Caco-2 (cell line): ENCODE measurements around the gene MBD5. TPM values are rescaled to one million over a fixed set of nuclear protein-coding genes. Genes with fewer than 3 reads are reported as not detected.
A peak's percentile ranks its signal among the peaks of the same experiment; 100 is the strongest.

Experiments
- BruUV-seq: library from RNA; stranded (reverse); fragments of 400-500 nt; replicated peaks from 2 replicates; lab custom pipeline; 2021; lab: Mats Ljungman, UMichigan
- CTCF ChIA-PET: fragments of 300-600 bp; sonication (Branson Sonifier 250); formaldehyde crosslinking; loops from one replicate; lab custom pipeline; 2022; ENCODE audit warnings: antibody characterized with exemption; lab: Charles Lee
- POLR2A ChIA-PET: fragments of 300-600 bp; sonication (Branson Sonifier 250); formaldehyde crosslinking; loops from one replicate; lab custom pipeline; 2022; ENCODE audit warnings: antibody characterized with exemption; lab: Charles Lee
- DNase-seq, 2 experiments: peaks; one replicate each; pipeline versions ENCODE4 v3.0.0 to v3.0.0-alpha.2; 2020 to 2022
- H3K27me3 ChIP-seq: replicated peaks from 2 replicates; pipeline ENCODE4 v1.6.0; 2011; ENCODE audit warnings: low read length; ENCODE audit not compliant: control insufficient read depth, insufficient read depth
- H3K36me3 ChIP-seq: 2 replicates; pipeline ENCODE4 v1.5.1; 2011; ENCODE audit warnings: low read length; ENCODE audit not compliant: control insufficient read depth, insufficient read depth
- H3K4me1 ChIP-seq: fragments of 250-450 bp; sonication (Bioruptor Pico); 2 replicates; pipeline ENCODE4 v1.5.1; 2020; ENCODE audit warnings: mild to moderate bottlenecking
- H3K4me3 ChIP-seq: 2 replicates; pipeline ENCODE4 v1.5.1; 2011; ENCODE audit warnings: low read depth, mild to moderate bottlenecking, control low read depth, low read length
- H3K9me3 ChIP-seq: fragments of 250-450 bp; sonication (Bioruptor Pico); 2 replicates; pipeline ENCODE4 v1.5.1; 2020; ENCODE audit warnings: mild to moderate bottlenecking, moderate library complexity
- H3K27ac Mint-ChIP-seq: one replicate; pipeline ENCODE4 v1.8.0; 2022; ENCODE audit warnings: mixed read lengths; ENCODE audit not compliant: unreplicated experiment
- H3K27me3 Mint-ChIP-seq: one replicate; pipeline ENCODE4 v1.8.0; 2022; ENCODE audit warnings: mixed read lengths; ENCODE audit not compliant: insufficient read depth, unreplicated experiment
- H3K36me3 Mint-ChIP-seq: one replicate; pipeline ENCODE4 v1.8.0; 2022; ENCODE audit warnings: mild to moderate bottlenecking, mixed read lengths; ENCODE audit not compliant: insufficient read depth, unreplicated experiment
- H3K4me1 Mint-ChIP-seq: one replicate; pipeline ENCODE4 v1.8.0; 2022; ENCODE audit warnings: low read depth, mixed read lengths; ENCODE audit not compliant: unreplicated experiment
- H3K4me3 Mint-ChIP-seq: one replicate; pipeline ENCODE4 v1.8.0; 2022; ENCODE audit warnings: mild to moderate bottlenecking, moderate library complexity, mixed read lengths; ENCODE audit not compliant: unreplicated experiment
- H3K9me3 Mint-ChIP-seq: one replicate; pipeline ENCODE4 v1.8.0; 2022; ENCODE audit warnings: mixed read lengths; ENCODE audit not compliant: unreplicated experiment
- intact Hi-C: fragments of 100-400 bp; cut with micrococcal nuclease; formaldehyde crosslinking; loops from one replicate; pipeline ENCODE4 v1.10.0; 2022; ENCODE audit not compliant: unreplicated experiment
- total RNA-seq: library from RNA; stranded (reverse); gene quantifications from 2 replicates; pipeline ENCODE4 v1.2.3, GENCODE V29; 2022
- TF ChIP-seq, protein P1 (sequence below), 2 experiments: fragments of 200-600 bp in 1 of 2; IDR thresholded peaks; 1 replicate in 1 of 2; 2 replicates in 1 of 2; pipeline versions ENCODE4 v1.5.1 to v1.8.0; 2011 to 2022; ENCODE audit warnings: antibody characterized with exemption in 1 of 2, control low read depth in 1 of 2, inconsistent platforms in 1 of 2, low read depth in 1 of 2, low read length in 1 of 2, mild to moderate bottlenecking in 1 of 2, moderate library complexity in 1 of 2; ENCODE audit not compliant: insufficient read depth in 1 of 2, severe bottlenecking in 1 of 2, unreplicated experiment in 1 of 2

MBD5 gene
- total RNA-seq, 1 experiment from 2014 or later = 23.7 TPM

DNA sequence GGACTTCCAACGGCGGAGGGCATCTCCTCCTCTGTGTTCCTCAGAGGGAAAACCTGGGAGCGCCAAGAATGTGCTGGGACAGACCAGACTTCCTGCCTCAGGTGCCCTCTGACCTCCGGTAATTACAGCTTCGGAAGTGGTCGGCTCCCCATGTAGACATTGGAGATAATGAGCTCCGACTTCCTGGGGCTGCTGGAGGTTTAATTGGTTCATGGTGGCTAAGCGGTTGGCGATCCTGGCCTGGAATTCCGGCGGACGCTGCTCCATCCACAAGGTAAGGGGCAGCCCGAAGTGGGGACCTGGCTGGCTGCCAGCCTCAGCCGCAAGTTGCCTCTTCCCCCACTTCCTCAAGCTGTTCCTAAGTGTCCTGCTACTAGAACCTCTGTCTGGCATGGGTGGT, 540.5 kb downstream of the MBD5 start:
- Mint-ChIP-seq H3K27ac (no peak overlapping the region), H3K27me3 (no peaks in the 10 kb centered on the region), H3K4me3 (no peak overlapping the region), H3K4me1 (no peaks in the 10 kb centered on the region), H3K9me3 (no peaks in the 10 kb centered on the region), H3K36me3 (no peaks in the 10 kb centered on the region)
- H3K9me3 ChIP-seq = no peaks in the 10 kb centered on the region
- TF ChIP-seq, protein P1, sequence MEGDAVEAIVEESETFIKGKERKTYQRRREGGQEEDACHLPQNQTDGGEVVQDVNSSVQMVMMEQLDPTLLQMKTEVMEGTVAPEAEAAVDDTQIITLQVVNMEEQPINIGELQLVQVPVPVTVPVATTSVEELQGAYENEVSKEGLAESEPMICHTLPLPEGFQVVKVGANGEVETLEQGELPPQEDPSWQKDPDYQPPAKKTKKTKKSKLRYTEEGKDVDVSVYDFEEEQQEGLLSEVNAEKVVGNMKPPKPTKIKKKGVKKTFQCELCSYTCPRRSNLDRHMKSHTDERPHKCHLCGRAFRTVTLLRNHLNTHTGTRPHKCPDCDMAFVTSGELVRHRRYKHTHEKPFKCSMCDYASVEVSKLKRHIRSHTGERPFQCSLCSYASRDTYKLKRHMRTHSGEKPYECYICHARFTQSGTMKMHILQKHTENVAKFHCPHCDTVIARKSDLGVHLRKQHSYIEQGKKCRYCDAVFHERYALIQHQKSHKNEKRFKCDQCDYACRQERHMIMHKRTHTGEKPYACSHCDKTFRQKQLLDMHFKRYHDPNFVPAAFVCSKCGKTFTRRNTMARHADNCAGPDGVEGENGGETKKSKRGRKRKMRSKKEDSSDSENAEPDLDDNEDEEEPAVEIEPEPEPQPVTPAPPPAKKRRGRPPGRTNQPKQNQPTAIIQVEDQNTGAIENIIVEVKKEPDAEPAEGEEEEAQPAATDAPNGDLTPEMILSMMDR (IDR thresholded peaks at IDR 0.05; ENCODE audit: insufficient read depth in 1 of 2, low read depth in 1 of 2, low read length in 1 of 2, severe bottlenecking in 1 of 2, unreplicated experiment in 1 of 2) = no peak
- ChIA-PET CTCF (no interaction called here), POLR2A (no interaction called here)
- H3K4me3 ChIP-seq = no peak overlapping the region
- H3K27me3 ChIP-seq = no peaks in the 10 kb centered on the region
- H3K36me3 ChIP-seq = no peaks in the 10 kb centered on the region
- no peak for DNase-seq
- no peaks in the 10 kb centered on the region for H3K4me1 ChIP-seq
- intact Hi-C loops = no loop called here
- no TSS peak for BruUV-seq

DNA sequence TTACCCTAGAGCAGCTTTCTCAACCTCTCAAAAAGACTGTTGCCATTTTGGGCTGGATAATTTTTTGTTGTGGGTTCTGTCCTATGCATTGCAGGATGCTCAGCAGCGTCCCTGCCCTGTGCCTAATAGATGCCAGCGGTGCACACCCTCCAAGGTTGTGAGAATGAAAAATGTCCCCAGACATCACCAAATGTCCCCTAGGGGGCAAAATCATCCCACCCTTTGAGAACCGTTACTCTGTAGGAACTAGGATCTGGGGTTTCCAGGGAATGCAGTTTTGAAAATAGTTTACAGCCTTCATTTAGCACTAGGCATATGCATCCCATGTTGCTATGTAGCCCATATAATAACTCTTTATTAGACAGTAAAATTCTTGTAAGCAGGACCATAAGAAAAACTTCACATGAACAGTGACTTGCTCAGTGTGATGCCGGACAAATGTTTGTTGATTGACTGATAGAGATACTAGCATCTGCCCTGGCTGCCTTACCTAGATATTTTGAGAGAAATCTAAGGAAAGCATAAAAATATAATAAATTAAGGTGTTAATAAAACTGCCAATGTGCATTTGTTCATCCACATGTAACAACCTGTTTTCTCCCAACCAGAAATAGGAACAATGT, 544.5 kb downstream of the MBD5 start:
- no peaks in the 10 kb centered on the region for H3K4me1 ChIP-seq
- Mint-ChIP-seq H3K9me3 (no peaks in the 10 kb centered on the region), H3K4me3 (no peak overlapping the region), H3K36me3 (no peaks in the 10 kb centered on the region), H3K27me3 (peaks cover 11% of the 10 kb centered on the region), H3K4me1 (no peaks in the 10 kb centered on the region), H3K27ac (no peak overlapping the region)
- no peaks in the 10 kb centered on the region for H3K27me3 ChIP-seq
- CTCF ChIA-PET = no interaction called here
- no TSS peak for BruUV-seq
- POLR2A ChIA-PET = no interaction called here
- no peaks in the 10 kb centered on the region for H3K9me3 ChIP-seq
- no peak overlapping the region for H3K4me3 ChIP-seq
- TF ChIP-seq, protein P1 (IDR thresholded peaks at IDR 0.05; ENCODE audit: insufficient read depth in 1 of 2, low read depth in 1 of 2, low read length in 1 of 2, severe bottlenecking in 1 of 2, unreplicated experiment in 1 of 2) = peak in 1 of 2 experiments; percentile 43
- peak in 1 of 2 experiments; percentile 26 for DNase-seq
- intact Hi-C loops = loop anchor here (1.0 to 5.0 kb wide), 2 partner anchors 77 to 425 kb away; partner anchors contain the start of gene EPC2
- no peaks in the 10 kb centered on the region for H3K36me3 ChIP-seq

Other genes starting within 250 kb of the MBD5 start
- 15.7 and 16.4 TPM in 2 replicates for gene ACVR2A, start 176.1 kb upstream of the MBD5 start, total RNA-seq
- 56.3 and 59.9 TPM in 2 replicates for gene ORC4, start 354 bp upstream of the MBD5 start, total RNA-seq